Stromal cell of bone marrow (primary cell): ENCODE data around the gene SCGB1C2.
A peak's percentile ranks its signal among the peaks of the same experiment; 100 is the strongest.
"Not testable (repeated sequence)": the region's sequence is repeated elsewhere in the genome, so short reads cannot be mapped to it uniquely, and the experiment has no call there.

Experiments
- DNase-seq: peaks from one replicate; pipeline ENCODE4 v3.0.0-alpha.2; 2012; ENCODE audit warnings: low read depth

The SCGB1C2 gene

GRCh38 chr17:149231-149630 lies 11.9 kb downstream of the SCGB1C2 start:
- no peak for DNase-seq

GRCh38 chr17:149897-150584 lies 12.7 kb downstream of the SCGB1C2 start:
- DNase-seq: no peak

GRCh38 chr17:151004-151403 lies 13.6 kb downstream of the SCGB1C2 start:
- no peak for DNase-seq

- no peak for DNase-seq
These were observed 14.8 kb downstream of the SCGB1C2 start for GRCh38 chr17:151886-152859.

- no peak for DNase-seq
These were observed 15.6 kb downstream of the SCGB1C2 start for GRCh38 chr17:152860-153420.

- DNase-seq: no peak
These were observed 16.5 kb downstream of the SCGB1C2 start for GRCh38 chr17:153851-154250.

GRCh38 chr17:155576-155975 lies 18.2 kb downstream of the SCGB1C2 start:
- no peak for DNase-seq

GRCh38 chr17:156094-156621 lies 18.8 kb downstream of the SCGB1C2 start:
- DNase-seq: no peak

- no peak for DNase-seq
These were observed 19.6 kb downstream of the SCGB1C2 start for GRCh38 chr17:156946-157345.

GRCh38 chr17:157901-158300 lies 20.5 kb downstream of the SCGB1C2 start:
- DNase-seq: no peak

- no peak for DNase-seq
These were observed 21.0 kb downstream of the SCGB1C2 start for GRCh38 chr17:158379-158778.

GRCh38 chr17:159609-160008 lies 22.2 kb downstream of the SCGB1C2 start:
- no peak for DNase-seq

- DNase-seq: no peak
These were observed 23.0 kb downstream of the SCGB1C2 start for GRCh38 chr17:160336-160735.

GRCh38 chr17:161481-161880 lies 24.1 kb downstream of the SCGB1C2 start:
- no peak for DNase-seq

- DNase-seq: no peak
These were observed 25.3 kb downstream of the SCGB1C2 start for GRCh38 chr17:162689-163088.

- DNase-seq: no peak
These were observed 26.2 kb downstream of the SCGB1C2 start for GRCh38 chr17:163514-164098.

- peak; percentile 10 for DNase-seq
These were observed 27.2 kb downstream of the SCGB1C2 start for GRCh38 chr17:164303-165235.

GRCh38 chr17:165939-166338 lies 28.6 kb downstream of the SCGB1C2 start:
- no peak for DNase-seq

- not testable (repeated sequence) for DNase-seq
These were observed 31.2 kb downstream of the SCGB1C2 start for GRCh38 chr17:168614-169013.

GRCh38 chr17:170130-170670 lies 32.8 kb downstream of the SCGB1C2 start:
- DNase-seq: no peak

GRCh38 chr17:171871-172270 lies 34.5 kb downstream of the SCGB1C2 start:
- no peak for DNase-seq
